Suprapubic skin (tissue), 3 donors: ENCODE data around the gene ZGLP1.

Source experiments
- EP300 ChIP-seq: sonication (generic); formaldehyde crosslinking; IDR thresholded peaks from one replicate; pipeline ENCODE4 v1.6.1; 2017; ENCODE audit warnings: antibody characterized with exemption
- POLR2A ChIP-seq, 2 donors: fragments of 450-650 bp; IDR thresholded peaks; one replicate each; pipeline ENCODE4 v1.6.1; 2017; ENCODE audit warnings: antibody characterized with exemption in 2 of 2, mild to moderate bottlenecking in 2 of 2, moderate library complexity in 2 of 2
- TF ChIP-seq, protein P1 (sequence below), 2 donors: fragments of 200-600 bp in 1 of 2; fragments of 450-650 bp in 1 of 2; sonication (generic) in 1 of 2; IDR thresholded peaks; one replicate each; pipeline ENCODE4 v1.5.1; 2016 to 2019; ENCODE audit warnings: antibody characterized with exemption in 2 of 2, mild to moderate bottlenecking in 1 of 2, moderate library complexity in 1 of 2

DNA sequence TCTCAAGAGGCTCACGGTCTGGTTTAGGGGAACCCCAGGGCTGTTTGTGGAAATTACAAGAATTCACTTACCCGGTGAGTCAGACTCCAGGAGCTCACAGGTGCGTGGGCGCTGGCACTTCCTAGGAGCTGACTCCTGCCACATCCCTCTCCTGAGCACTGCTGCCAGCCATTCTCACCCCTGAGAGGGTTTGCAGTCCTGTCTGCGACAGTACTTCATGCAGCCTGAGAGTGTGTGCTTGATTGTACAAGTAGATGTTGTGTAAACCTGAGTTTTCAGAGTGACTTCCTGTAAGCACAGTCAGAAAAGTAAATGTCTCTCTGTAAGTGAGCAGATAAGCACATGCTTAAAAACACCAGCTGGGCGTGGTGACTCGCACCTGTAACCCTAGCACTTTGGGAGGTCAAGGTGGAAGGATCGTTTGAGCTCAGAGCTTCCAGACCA is 49.5 kb downstream of the ZGLP1 start:
- TF ChIP-seq, protein P1, sequence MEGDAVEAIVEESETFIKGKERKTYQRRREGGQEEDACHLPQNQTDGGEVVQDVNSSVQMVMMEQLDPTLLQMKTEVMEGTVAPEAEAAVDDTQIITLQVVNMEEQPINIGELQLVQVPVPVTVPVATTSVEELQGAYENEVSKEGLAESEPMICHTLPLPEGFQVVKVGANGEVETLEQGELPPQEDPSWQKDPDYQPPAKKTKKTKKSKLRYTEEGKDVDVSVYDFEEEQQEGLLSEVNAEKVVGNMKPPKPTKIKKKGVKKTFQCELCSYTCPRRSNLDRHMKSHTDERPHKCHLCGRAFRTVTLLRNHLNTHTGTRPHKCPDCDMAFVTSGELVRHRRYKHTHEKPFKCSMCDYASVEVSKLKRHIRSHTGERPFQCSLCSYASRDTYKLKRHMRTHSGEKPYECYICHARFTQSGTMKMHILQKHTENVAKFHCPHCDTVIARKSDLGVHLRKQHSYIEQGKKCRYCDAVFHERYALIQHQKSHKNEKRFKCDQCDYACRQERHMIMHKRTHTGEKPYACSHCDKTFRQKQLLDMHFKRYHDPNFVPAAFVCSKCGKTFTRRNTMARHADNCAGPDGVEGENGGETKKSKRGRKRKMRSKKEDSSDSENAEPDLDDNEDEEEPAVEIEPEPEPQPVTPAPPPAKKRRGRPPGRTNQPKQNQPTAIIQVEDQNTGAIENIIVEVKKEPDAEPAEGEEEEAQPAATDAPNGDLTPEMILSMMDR (IDR thresholded peaks at IDR 0.05): no peak
- TF ChIP-seq POLR2A (IDR thresholded peaks at IDR 0.05): no peak
- TF ChIP-seq EP300: no peak
